Suprapubic skin (tissue), 3 donors: Measurements from ENCODE around the gene COL12A1.

ENCODE experiments used
- POLR2A ChIP-seq, 2 donors: fragments of 450-650 bp; IDR thresholded peaks; one replicate each; pipeline ENCODE4 v1.6.1; 2017; ENCODE audit warnings: antibody characterized with exemption in 2 of 2, mild to moderate bottlenecking in 2 of 2, moderate library complexity in 2 of 2
- TF ChIP-seq, protein P1 (sequence below), 2 donors: fragments of 200-600 bp in 1 of 2; fragments of 450-650 bp in 1 of 2; sonication (generic) in 1 of 2; IDR thresholded peaks; one replicate each; pipeline ENCODE4 v1.5.1; 2016 to 2019; ENCODE audit warnings: antibody characterized with exemption in 2 of 2, mild to moderate bottlenecking in 1 of 2, moderate library complexity in 1 of 2

DNA sequence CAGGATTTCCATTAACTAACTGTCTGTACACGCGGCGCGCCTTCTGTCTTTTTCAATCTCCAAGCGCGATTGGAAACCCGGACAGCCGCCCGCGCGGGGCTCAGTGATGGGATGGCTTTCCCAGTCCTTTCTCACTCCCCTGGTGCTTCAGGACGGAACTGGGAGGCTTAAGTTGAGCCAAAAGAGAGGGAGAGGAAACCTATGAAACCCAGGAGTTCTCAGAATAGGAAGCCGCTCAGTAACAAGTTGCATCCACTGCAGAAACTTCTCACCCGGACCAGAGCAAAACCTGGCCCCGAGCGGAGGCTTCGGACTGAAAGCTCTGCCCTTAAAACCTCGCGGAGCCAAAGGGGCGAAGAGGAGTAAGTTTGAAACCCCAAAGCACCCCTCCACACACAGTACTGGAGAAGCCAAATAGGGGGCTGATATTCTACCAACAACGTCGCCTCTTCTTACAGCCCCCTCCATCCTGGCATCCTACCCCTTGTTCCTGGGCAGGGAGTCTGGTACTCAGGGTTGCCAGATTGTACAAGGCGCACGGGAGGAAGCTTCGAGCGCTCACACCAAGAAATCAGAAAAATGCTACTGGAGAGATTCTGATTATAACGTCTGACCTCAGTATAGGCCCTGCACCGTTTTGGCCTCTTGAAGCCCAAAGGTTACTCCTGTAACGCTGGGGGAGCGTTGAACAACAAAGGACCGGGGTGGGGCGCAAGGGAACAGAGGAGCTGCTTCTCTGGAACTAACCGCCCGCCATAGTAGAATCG lies 906 bp upstream of the COL12A1 start:
- TF ChIP-seq, protein P1, sequence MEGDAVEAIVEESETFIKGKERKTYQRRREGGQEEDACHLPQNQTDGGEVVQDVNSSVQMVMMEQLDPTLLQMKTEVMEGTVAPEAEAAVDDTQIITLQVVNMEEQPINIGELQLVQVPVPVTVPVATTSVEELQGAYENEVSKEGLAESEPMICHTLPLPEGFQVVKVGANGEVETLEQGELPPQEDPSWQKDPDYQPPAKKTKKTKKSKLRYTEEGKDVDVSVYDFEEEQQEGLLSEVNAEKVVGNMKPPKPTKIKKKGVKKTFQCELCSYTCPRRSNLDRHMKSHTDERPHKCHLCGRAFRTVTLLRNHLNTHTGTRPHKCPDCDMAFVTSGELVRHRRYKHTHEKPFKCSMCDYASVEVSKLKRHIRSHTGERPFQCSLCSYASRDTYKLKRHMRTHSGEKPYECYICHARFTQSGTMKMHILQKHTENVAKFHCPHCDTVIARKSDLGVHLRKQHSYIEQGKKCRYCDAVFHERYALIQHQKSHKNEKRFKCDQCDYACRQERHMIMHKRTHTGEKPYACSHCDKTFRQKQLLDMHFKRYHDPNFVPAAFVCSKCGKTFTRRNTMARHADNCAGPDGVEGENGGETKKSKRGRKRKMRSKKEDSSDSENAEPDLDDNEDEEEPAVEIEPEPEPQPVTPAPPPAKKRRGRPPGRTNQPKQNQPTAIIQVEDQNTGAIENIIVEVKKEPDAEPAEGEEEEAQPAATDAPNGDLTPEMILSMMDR (IDR thresholded peaks at IDR 0.05), result no peak
- TF ChIP-seq POLR2A (IDR thresholded peaks at IDR 0.05), result no peak
